Astrocyte (in vitro differentiated cells and primary cell): ENCODE results near the gene UBE2L3. TPM values are rescaled to one million over a fixed set of nuclear protein-coding genes. Genes with fewer than 3 reads are reported as not detected.
"Not testable (repeated sequence)": the region's sequence is repeated elsewhere in the genome, so short reads cannot be mapped to it uniquely, and the experiment has no call there.

Experiments used
- DNase-seq: peaks from one replicate; pipeline ENCODE4 v3.0.0-alpha.2; 2010; ENCODE audit warnings: low read depth
- FAIRE-seq: peaks from 2 replicates; lab custom pipeline; 2011; peaks lifted over from hg19 to GRCh38; lab: Jason Lieb, UNC
- H2AFZ ChIP-seq: 2 replicates; pipeline ENCODE4 v1.6.0; 2012; ENCODE audit warnings: low read depth, low read length, inconsistent platforms
- H3K27ac ChIP-seq: 2 replicates; pipeline ENCODE4 v1.5.1; 2011; ENCODE audit warnings: low read depth, low read length, inconsistent platforms
- H3K27me3 ChIP-seq: 2 replicates; pipeline ENCODE4 v1.6.0; 2011; ENCODE audit warnings: low read length, inconsistent platforms; ENCODE audit not compliant: insufficient read depth
- H3K36me3 ChIP-seq: 2 replicates; pipeline ENCODE4 v1.5.1; 2011; ENCODE audit warnings: low read length, inconsistent platforms; ENCODE audit not compliant: insufficient read depth
- H3K4me1 ChIP-seq: 2 replicates; pipeline ENCODE4 v1.5.1; 2011; ENCODE audit warnings: low read length, inconsistent platforms; ENCODE audit not compliant: insufficient read depth
- H3K4me2 ChIP-seq: 2 replicates; pipeline ENCODE4 v1.6.0; 2012; ENCODE audit warnings: low read length, inconsistent platforms
- H3K4me3 ChIP-seq: 2 replicates; pipeline ENCODE4 v1.5.1; 2011; ENCODE audit warnings: low read depth, mild to moderate bottlenecking, low read length, inconsistent platforms; ENCODE audit not compliant: insufficient read depth
- H3K79me2 ChIP-seq: 2 replicates; pipeline ENCODE4 v1.6.0; 2012; ENCODE audit warnings: mild to moderate bottlenecking, low read length, inconsistent platforms; ENCODE audit not compliant: insufficient read depth
- H3K9ac ChIP-seq: 2 replicates; pipeline ENCODE4 v1.6.0; 2012; ENCODE audit warnings: mild to moderate bottlenecking, low read length, inconsistent platforms
- H3K9me3 ChIP-seq: 2 replicates; pipeline ENCODE4 v1.5.1; 2012; ENCODE audit warnings: low read depth, mild to moderate bottlenecking, low read length, inconsistent platforms; ENCODE audit not compliant: insufficient read depth
- H4K20me1 ChIP-seq: 2 replicates; pipeline ENCODE4 v1.6.0; 2012; ENCODE audit warnings: low read length, inconsistent platforms; ENCODE audit not compliant: insufficient read depth
- H3K27ac Mint-ChIP-seq: one replicate; pipeline ENCODE4 v1.8.0; 2021; ENCODE audit warnings: mild to moderate bottlenecking, mixed read lengths; ENCODE audit not compliant: unreplicated experiment
- H3K27me3 Mint-ChIP-seq: one replicate; pipeline ENCODE4 v1.8.0; 2021; ENCODE audit warnings: low read depth, mixed read lengths; ENCODE audit not compliant: unreplicated experiment
- H3K36me3 Mint-ChIP-seq: one replicate; pipeline ENCODE4 v1.8.0; 2021; ENCODE audit warnings: low read depth, mixed read lengths; ENCODE audit not compliant: unreplicated experiment
- H3K4me1 Mint-ChIP-seq: one replicate; pipeline ENCODE4 v1.8.0; 2021; ENCODE audit warnings: low read depth, mixed read lengths; ENCODE audit not compliant: unreplicated experiment
- H3K4me3 Mint-ChIP-seq: one replicate; pipeline ENCODE4 v1.8.0; 2021; ENCODE audit warnings: mild to moderate bottlenecking, moderate library complexity, mixed read lengths; ENCODE audit not compliant: unreplicated experiment
- H3K9me3 Mint-ChIP-seq: one replicate; pipeline ENCODE4 v1.8.0; 2021; ENCODE audit warnings: mild to moderate bottlenecking, mixed read lengths; ENCODE audit not compliant: unreplicated experiment
- total RNA-seq: library from RNA; stranded (reverse); gene quantifications from 2 replicates; pipeline ENCODE4 v1.2.1, GENCODE V29; 2021

The UBE2L3 gene
- total RNA-seq, 1 donor from 2014 or later = 62.8 TPM

DNA sequence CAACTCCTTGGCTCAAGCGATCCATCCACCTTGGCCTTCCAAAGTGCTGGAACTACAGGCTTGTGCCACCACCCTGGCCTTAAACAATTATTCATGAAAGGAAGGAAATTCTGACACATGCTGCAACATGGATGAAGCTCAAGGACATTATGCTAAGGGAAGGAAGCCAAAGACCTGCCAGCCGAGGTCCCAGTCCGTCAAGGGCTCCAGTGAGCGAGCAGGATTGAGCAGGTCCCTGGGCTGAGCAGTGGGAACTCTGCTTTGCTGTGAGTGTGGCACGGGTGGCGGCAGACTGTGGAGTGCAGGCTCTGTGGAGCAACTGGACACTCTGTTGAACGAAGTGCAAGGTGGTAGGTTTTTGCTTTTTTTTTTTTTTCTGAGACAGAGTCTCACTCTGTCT, 27.7 kb upstream of the UBE2L3 start:
- not testable (repeated sequence) for H3K36me3 Mint-ChIP-seq, H3K9me3 Mint-ChIP-seq, H3K4me3 Mint-ChIP-seq, FAIRE-seq, H3K4me3 ChIP-seq, H3K27ac Mint-ChIP-seq, H3K27ac ChIP-seq, H2AFZ ChIP-seq, H4K20me1 ChIP-seq, H3K9ac ChIP-seq, DNase-seq, H3K27me3 ChIP-seq, H3K4me1 ChIP-seq, H3K79me2 ChIP-seq, H3K4me1 Mint-ChIP-seq, H3K36me3 ChIP-seq, H3K4me2 ChIP-seq, H3K27me3 Mint-ChIP-seq, H3K9me3 ChIP-seq

DNA sequence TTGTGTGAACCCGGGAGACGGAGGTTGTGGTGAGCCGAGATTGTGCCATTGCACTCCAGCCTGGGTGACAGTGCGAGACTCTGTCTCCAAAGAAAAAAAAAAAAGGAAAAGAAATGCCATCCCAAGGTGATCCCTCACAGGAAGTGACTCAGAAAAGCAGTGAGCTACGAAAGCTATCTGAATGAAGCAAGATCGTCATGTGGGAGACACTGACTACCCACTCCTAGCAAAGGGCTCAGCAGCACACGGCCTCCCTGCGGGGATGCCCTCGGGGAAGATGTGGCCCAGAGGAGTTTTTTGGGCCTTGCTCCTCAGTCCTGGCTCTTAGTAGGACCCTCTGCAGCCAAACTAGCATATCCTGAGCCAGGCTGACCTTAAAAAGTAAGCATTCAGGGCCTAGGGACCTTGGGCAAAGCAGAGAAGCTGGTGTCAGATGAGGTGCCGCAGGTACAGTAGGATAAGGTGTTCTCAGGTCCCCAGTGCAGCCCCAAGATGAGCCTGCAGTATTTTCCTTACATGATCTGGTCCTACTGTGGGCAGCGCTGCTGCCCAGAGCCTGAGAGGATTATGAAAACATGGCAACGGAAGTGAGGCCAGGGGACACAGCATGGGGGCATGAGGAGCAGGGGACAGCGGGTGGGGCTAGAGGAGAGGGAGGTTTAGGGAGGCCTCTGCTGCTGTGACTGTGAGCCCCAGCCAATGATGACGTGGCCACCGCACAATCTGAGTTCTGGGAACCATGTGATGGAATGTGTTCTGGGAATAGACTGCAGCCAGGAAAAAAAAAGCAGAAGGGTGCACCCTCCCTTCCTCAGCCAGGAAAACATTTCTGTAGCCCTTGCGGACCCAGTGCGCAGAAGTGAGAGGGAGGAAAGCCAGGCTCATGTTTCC, 22.8 kb upstream of the UBE2L3 start:
- not testable (repeated sequence) for H3K27ac ChIP-seq, H2AFZ ChIP-seq, H3K4me3 Mint-ChIP-seq, H3K9me3 ChIP-seq, H3K27ac Mint-ChIP-seq, H3K4me2 ChIP-seq, H3K9ac ChIP-seq, H3K79me2 ChIP-seq, H3K27me3 Mint-ChIP-seq, H3K4me3 ChIP-seq, H3K4me1 ChIP-seq, H3K9me3 Mint-ChIP-seq, H3K36me3 ChIP-seq, H3K36me3 Mint-ChIP-seq, H3K27me3 ChIP-seq, H3K4me1 Mint-ChIP-seq, H4K20me1 ChIP-seq, DNase-seq, FAIRE-seq

DNA sequence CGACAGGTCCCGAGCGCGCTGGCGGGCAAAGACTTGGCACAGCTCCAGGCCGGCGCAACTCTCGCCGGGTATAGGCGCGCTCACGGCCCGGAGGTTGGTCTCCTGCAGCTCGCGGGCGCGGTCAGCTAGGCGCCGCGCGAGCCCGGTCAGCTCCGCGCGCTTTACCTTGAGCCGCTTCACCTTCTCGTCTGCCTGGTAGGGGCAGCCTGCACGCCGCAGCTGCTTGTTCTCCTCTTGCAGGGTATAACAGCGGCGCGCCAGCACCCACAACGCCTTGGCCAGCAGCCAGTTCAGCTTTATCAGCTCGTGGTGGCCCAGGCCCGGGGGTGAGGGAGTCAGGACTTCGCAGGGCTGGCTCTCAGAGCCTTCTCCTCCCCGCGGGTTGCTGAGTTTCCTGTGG, 18.0 kb upstream of the UBE2L3 start:
- H3K9me3 Mint-ChIP-seq = not testable (repeated sequence)

DNA sequence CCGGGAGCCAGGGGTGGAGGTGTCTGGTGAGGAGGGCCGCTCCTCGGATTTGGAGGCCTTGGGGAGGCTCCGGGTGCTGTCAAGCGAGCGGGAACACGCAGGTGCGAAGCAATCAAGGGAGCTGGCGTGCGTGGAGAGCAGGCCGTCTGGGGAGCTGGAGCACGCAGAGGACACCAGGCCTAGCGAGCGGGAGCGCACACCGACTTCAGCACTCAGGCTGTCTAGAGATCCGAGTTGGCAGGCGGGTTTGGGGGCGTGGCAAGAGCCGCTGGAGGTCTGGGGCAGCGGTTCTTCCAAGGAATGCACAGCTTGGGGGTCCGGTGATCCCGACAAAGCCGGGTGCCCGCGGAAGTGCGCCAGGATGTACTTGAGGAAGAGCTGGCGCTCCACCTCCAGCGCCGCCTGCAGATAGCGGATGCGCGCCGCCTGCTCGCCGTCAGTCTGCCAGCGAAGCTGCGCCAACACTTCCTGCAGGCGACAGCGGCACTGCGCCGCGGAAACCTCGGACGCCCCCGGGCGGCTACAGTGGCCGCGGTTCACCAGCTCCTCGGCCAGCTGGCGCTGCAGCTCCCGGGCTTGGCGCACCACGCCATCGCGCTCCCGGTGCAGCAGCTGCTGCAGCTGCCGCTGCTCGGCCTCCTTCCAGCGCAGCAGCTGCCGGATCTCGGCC, 17.4 kb upstream of the UBE2L3 start:
- not testable (repeated sequence) for H3K4me1 ChIP-seq, H3K4me3 ChIP-seq, H4K20me1 ChIP-seq, H3K4me2 ChIP-seq, H3K27ac Mint-ChIP-seq, H3K27me3 ChIP-seq, H3K36me3 ChIP-seq, H3K36me3 Mint-ChIP-seq, FAIRE-seq, H2AFZ ChIP-seq, H3K27ac ChIP-seq, DNase-seq, H3K4me3 Mint-ChIP-seq, H3K79me2 ChIP-seq, H3K9me3 ChIP-seq, H3K9me3 Mint-ChIP-seq, H3K27me3 Mint-ChIP-seq, H3K4me1 Mint-ChIP-seq, H3K9ac ChIP-seq

More for the DNA sequence above, 18.0 kb upstream of the UBE2L3 start:
- not testable (repeated sequence) for H3K36me3 ChIP-seq, H4K20me1 ChIP-seq, H3K27me3 ChIP-seq, H3K4me3 Mint-ChIP-seq, H3K9me3 ChIP-seq, H3K4me1 ChIP-seq, H3K4me3 ChIP-seq, H3K4me1 Mint-ChIP-seq, H3K27ac Mint-ChIP-seq, H3K9ac ChIP-seq, DNase-seq, H3K4me2 ChIP-seq, H3K36me3 Mint-ChIP-seq, H3K79me2 ChIP-seq, H2AFZ ChIP-seq, H3K27ac ChIP-seq, FAIRE-seq, H3K27me3 Mint-ChIP-seq

DNA sequence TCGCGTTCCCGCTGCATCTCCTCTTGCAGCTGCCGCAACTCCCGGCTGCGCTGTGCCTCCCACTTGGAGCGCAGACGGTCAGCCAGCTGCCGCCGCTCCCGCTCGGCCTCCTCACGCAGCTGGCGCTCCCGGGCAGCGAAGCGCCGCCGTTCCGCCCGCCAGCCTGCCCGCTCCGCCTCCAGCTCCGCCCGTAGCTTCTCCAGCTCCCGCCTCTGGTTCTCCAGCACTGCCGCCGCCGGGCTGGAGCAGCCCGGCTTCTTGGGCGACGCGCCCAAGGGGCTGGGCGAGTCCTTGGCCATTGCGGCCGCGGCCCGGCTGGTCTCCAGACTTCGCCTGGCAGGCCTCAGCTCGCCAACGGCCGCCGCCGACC, 16.9 kb upstream of the UBE2L3 start:
- not testable (repeated sequence) for H2AFZ ChIP-seq, H3K4me2 ChIP-seq, H3K36me3 Mint-ChIP-seq, H3K27me3 ChIP-seq, H3K9me3 Mint-ChIP-seq, DNase-seq, H3K4me3 Mint-ChIP-seq, H3K4me3 ChIP-seq, H3K4me1 Mint-ChIP-seq, H3K36me3 ChIP-seq, H3K9ac ChIP-seq, H3K27ac Mint-ChIP-seq, H3K9me3 ChIP-seq, H3K27ac ChIP-seq, H3K79me2 ChIP-seq, H3K27me3 Mint-ChIP-seq, H4K20me1 ChIP-seq, H3K4me1 ChIP-seq, FAIRE-seq

DNA sequence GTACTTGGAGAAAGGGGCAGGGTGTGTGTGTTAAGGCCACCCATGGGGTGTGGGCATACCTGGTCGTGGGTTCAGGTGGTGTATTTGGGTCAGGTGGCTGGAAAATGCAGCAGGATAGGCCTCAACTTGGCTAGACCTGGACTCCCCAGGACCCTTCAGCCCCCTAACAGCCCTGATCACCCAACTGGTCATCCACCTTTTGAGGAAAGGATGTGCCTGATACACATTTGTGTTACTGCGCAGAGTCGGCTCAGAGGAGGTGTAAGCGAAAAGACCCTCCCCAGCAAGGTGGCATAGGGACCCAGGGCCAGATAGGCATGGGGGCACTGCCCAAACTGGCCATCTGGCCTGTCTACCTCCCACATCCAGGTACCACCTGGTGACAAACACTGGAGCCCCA, 16.2 kb upstream of the UBE2L3 start, which contains the start of gene RIMBP3C:
RIMBP3C (minus strand) TSS at position 101 of the 400 bp plus-strand sequence. CDS start 485 bp downstream, outside the sequence.
- not testable (repeated sequence) for FAIRE-seq, H3K27me3 ChIP-seq, H3K9me3 ChIP-seq, H3K4me2 ChIP-seq, H3K36me3 Mint-ChIP-seq, H3K4me3 ChIP-seq, H4K20me1 ChIP-seq, H2AFZ ChIP-seq, H3K36me3 ChIP-seq, H3K4me1 Mint-ChIP-seq, H3K9me3 Mint-ChIP-seq, H3K4me1 ChIP-seq, H3K27ac ChIP-seq, H3K9ac ChIP-seq, H3K27ac Mint-ChIP-seq, H3K27me3 Mint-ChIP-seq, H3K4me3 Mint-ChIP-seq, DNase-seq, H3K79me2 ChIP-seq
